GM19397 (cell line): Measurements from ENCODE around the gene TF.
"Not testable (repeated sequence)": the region's sequence is repeated elsewhere in the genome, so short reads cannot be mapped to it uniquely, and the experiment has no call there.

Experiments used
- ATAC-seq: cut with Tn5 transposase; IDR thresholded peaks from one replicate; pipeline ENCODE4 v1.9.1; 2021; ENCODE audit warnings: mild to moderate bottlenecking, moderate library complexity; ENCODE audit not compliant: unreplicated experiment

Gene TF

DNA sequence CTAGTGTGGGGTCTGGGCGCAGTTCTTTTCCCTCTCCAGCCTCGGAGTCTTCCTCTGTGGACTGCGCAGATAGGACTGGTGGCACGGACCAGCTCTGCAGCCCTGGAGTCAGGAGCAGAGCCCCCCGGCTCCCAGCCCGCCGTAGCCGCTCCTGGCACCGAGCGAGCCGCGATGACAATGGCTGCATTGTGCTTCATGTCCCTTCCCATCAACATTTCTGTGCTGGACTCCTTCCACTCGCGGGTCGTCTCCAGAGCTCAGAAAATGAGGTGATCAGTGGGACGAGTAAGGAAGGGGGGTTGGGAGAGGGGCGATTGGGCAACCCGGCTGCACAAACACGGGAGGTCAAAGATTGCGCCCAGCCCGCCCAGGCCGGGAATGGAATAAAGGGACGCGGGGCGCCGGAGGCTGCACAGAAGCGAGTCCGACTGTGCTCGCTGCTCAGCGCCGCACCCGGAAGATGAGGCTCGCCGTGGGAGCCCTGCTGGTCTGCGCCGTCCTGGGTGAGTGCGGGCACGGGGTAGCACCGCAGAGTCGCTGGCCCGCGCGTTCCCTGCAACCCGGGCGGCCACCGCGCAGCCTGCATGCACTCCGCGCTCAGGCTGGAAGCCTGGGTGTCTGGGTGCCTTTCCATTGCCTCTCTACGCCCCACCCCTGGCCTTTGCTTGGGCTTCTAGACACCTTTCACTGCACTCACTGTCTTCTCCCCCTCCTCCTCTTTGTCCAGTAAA lies at the start of gene TF:
Gene TF, plus strand, starts transcription at position 413 of the 731 bp plus-strand sequence. Its CDS starts 48 bp downstream, at position 461.
- ATAC-seq = no peak

- ATAC-seq = no peak
Observed at GRCh38 chr3:133697960-133698359, 48.2 kb upstream of the TF start.

GRCh38 chr3:133699467-133699866 lies 46.7 kb upstream of the TF start:
- no peak for ATAC-seq

DNA sequence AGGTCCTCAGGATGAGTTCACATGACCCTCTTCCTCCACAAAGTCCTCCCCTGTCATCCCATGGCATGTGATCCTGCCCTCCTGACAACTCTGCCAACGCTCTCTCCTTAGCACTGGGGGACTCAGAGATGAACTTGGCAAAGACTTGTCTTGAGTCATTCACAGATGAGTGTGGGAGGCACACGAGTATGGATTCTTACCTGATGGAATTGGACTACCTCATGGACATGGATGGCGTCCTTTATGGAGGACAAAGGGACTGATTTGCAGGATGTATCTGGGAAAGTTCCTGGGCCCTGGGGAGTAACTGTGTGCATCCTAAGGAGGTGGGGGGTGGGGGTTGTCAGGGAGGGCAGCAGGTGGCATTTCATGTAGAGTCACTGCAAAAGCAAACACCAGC lies 46.3 kb upstream of the TF start:
- ATAC-seq = no peak

DNA sequence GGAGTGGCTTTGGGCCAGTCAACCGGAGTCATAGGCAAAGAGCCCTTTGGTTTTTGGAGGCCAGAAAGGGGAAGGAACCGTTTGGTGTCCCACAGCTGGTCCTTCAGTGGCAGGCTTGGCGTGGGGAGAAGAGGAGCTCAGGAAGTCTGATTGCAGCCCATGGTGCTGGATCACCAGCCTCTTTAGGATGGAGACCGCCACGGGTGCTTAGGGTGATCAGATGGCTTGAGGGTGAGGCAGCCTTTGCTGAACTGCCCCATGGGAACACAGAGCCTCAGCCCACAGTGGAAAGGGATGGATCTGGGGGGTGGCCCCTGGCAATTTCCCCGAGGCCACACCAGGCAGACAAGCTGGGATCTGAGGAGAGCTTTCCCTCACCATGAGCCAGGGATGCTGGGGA lies 45.8 kb upstream of the TF start:
- ATAC-seq = no peak

DNA sequence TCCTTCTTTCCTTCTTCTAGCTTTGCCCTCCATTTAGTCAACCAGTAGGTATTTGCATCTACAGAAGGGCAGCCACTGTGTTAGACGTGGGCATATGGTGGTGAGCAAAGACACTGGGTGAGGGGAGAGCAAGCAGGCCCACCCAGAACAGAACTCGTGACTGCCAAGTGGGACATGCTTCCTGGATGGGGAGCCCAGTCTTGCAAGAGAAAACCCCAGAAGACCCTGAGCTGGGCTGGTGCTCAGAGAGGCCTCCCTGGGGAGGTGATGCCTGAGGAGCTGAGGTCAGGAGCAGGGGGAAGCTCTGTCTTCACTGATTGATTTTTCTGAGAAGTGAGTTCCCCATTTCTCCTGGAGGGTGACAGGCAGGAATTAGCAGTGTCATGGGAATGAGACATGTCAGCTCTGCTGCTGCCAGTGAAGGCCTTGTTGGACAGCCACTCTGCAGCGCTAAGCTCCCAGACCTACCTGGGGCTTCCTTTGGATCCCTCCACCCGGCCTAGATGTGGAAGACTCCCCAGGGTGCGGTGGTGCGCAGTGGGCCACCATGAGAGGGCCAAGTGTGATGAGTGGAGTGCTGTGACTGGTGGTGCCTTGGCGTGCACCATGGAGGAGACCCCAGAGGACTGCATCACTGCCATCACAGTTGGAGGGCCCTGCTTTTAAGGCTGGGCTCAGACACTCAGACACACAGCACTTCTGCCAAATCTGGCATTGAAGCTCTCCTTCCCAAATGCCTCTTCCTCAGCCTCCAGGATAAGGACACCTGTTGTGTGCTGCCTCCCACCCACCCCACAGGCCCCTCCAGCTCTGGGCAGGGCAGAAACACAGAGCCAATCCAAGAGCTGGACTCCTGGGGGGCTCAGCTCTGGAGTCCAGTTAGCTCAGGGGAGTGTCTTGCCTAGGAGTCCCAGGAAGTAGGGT lies 44.5 kb upstream of the TF start:
- no peak for ATAC-seq

DNA sequence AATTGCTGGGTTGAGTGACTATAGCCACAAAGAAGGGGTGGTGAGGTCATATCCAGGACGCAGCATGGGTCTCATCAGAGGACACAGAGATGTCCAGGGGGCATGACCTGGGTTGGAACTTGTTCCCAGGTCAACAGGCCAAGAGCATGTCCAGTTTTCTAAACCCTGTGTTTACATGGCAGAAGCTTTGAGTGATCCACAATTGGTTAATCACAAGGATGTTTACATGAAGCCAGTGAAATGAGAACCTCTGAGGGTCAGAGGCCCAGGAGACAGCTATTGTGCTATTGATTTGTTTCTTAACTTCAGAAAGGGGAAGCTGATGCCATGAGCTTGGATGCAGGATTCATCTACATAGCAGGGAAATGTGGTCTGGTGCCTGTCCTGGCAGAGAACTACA lies 42.3 kb upstream of the TF start:
- no peak for ATAC-seq

DNA sequence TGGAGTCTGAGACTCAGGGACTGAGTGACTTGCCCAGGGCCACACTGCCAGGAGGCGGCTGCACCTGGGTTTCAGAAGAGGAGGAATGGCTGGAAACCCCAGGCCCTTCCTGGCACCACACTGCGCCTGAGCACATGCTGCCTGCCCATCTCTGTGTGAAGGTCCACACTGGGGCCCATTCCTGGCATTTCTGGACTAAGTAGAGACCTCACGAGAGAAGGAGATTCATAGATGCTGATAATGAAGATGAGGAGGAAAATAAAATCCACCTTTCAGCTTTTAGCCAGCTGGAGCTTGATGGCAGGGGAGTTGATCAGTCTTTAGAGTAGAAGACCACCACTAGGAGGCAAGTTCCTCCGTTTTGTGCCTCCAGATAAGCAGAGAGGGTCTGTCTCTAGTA lies 40.2 kb upstream of the TF start:
- no peak for ATAC-seq

GRCh38 chr3:133709139-133709750 lies 36.9 kb upstream of the TF start:
- no peak for ATAC-seq

DNA sequence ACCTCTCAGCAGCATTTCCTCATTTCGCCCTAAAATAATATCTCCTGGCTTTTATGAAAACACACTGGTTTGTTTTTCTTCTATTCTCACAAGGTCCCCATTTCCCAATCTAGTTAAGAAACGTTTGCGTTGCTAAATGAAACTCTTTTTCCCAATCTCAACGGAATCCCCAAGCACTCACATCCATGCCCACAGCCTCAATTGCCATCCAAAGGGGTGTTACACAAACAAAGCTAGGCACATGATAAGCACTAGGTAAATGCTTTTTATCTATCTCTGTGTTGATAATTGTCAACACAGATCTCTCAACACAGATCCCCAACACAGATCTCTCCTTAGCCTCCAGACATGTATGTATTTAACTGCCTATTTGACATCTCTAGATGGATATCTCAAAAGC lies 35.2 kb upstream of the TF start:
- no peak for ATAC-seq

- no peak for ATAC-seq
Observed at GRCh38 chr3:133712017-133712416, 34.2 kb upstream of the TF start.

- no peak for ATAC-seq
Observed at GRCh38 chr3:133713347-133713746, 32.8 kb upstream of the TF start.

DNA sequence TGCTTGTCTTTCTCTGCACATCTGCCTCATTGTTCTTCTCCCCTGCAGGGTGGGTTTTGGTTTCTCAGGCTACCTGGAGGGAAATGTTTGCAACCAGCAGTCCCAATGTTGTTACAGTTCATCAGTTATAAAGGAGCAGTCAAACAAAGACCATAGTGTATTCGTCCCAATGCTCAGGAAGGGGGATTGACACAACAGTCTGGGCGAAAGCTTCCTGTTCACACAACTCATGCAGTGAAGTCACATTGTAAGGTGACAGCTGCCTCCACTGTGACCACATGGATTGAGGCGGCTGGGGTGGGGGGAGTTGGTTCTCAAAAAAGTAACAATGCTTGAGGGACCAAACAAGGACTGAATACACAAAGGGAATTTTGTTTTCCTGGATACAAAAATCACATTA lies 28.8 kb upstream of the TF start:
- ATAC-seq = no peak

DNA sequence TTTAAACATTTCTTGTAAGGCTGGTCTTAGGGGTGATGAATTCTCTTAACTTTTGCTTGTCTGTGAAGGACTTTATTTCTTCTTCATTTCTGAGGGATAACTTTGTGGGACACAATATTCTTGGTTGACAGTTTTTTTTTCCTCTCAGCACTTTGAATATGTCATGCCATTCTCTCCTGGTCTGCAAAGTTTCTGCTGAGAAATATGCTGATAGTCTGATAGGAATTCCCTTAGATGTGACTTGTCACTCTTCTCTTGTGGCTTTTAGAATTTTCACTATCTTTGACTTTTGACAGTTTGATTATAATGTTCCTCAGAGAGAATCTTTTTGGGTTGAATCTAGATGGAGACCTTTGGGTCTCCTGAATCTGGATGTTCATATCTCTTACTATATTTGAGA lies 23.3 kb upstream of the TF start:
- ATAC-seq = no peak

DNA sequence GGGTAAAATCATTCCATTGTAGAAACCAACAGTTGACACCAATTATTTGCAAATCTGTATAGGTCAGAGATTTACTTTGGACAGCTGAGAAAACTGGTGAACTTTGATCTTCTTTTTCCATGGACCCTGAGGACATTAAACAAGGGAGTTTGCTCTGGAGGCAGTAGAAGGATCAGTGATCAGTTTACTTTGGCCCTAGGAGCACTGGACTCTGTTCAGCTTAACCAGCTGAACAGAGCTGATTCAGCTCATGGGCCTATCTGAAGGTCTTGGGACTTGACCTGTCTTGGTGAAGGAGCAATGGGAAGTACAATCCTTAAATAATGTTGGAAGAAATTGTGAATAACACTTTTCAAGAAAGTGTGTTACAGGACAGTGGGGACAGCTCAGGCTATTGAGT lies 15.2 kb upstream of the TF start:
- no peak for ATAC-seq

DNA sequence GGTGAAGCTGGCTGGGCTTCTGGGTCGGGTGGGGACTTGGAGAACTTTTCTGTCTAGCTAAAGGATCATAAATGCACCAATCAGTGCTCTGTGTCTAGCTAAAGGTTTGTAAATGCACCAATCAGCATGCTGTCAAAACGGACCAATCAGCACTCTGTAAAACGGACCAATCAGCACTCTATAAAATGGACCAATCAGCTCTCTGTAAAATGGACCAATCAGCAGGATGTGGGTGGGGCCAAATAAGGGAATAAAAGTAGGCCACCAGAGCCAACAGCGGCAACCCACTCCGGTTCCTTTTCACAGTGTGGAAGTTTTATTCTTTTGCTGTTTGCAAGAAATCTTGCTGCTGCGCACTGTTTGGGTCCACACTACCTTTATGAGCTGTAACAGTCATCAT lies 14.0 kb upstream of the TF start:
- ATAC-seq = not testable (repeated sequence)

- no peak for ATAC-seq
Observed at GRCh38 chr3:133733226-133733625, 13.0 kb upstream of the TF start.

DNA sequence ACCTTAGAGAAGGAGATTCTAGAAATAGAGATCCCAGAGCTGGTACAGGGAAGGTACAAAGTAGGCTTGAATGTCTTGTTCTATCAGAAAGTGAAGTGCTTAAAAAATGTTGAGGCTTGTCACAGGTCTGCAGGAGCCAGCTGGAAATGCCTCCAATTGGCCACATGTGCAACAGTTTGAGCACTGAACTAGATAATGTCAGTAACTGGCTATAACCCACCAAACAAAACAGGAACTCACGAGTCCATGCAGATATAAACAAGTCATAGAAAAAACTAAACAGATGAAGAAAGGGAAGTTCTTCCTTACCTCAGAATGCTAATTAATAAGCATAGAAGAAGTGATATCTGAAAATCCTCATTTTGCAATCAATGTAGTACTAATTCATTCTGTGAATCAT lies 11.9 kb upstream of the TF start:
- ATAC-seq = no peak

DNA sequence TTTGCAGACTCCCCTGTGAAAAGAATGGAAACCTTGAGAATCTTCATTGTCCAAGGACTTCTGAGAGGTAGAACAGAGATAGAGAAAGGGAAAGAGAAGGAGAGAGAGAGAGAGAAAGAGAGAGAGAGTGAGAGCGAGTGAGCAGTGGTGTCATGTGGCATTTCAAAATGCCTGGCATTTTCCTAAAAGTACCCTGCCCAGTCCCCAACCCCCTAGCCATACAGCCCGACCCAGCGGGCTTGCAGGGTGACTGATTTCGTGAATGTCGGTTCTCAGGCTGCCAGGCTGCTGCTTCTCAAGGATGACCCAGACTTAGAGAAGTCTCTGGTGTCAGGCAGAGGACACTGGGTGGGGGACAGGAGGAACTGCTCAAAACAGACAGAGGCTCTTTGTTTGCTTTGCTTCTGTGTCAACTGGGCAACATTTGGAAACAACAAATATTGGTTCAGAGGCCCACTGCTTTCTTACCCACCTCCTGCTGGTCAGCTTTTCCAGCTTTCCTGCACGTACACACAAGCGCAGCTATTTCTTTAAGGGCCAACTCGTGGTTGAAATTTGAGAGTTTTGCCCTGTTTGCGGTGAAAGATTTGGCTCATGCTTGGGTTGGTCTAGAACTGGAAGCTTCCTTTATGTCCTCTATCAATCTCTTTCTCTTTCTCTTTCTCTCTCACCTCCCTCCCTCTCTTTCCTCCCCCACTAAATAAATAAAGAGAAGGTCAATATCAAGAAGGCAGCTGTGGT lies 3.7 kb upstream of the TF start:
- no peak for ATAC-seq

- ATAC-seq = no peak
Observed at GRCh38 chr3:133744241-133744640, 2.0 kb upstream of the TF start.

GRCh38 chr3:133745108-133745507 lies 1.1 kb upstream of the TF start:
- no peak for ATAC-seq
